Transverse colon (tissue), 3 donors: ENCODE measurements around the gene SLAMF9.

ENCODE experiments used
- POLR2A ChIP-seq: fragments of 450-650 bp; IDR thresholded peaks from one replicate; pipeline ENCODE4 v1.6.1; 2016; ENCODE audit warnings: antibody characterized with exemption, mild to moderate bottlenecking, moderate library complexity
- TF ChIP-seq, protein P1 (sequence below), 5 experiments: fragments of 200-600 bp in 3 of 5; fragments of 450-650 bp in 2 of 5; sonication (generic) in 3 of 5; IDR thresholded peaks; 1 replicate in 2 of 5; 2 replicates in 3 of 5; pipeline ENCODE4 v1.5.1; 2016 to 2017; ENCODE audit warnings: antibody characterized with exemption in 5 of 5, inconsistent platforms in 3 of 5, mild to moderate bottlenecking in 2 of 5, moderate library complexity in 1 of 5

DNA sequence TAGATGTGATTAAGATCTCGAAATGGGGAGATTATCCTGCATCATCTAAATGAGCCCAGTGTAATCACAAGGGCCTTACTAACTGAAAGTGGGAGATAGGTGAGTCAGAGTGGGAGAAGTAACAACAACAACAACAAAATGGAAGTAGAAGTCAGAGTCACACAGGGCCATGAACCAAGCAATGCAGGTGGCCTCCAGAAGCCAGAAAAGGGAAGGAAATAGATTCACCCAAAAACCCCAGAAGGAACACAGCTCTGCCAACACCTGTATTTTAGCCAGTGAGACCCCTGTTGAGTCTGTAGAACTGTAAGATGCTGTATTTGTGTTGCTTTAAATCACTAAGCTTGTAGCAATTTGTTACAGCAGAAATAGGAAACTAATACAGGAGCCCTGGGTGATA lies 32.8 kb downstream of the SLAMF9 start:
- TF ChIP-seq POLR2A: no peak
- TF ChIP-seq, protein P1, sequence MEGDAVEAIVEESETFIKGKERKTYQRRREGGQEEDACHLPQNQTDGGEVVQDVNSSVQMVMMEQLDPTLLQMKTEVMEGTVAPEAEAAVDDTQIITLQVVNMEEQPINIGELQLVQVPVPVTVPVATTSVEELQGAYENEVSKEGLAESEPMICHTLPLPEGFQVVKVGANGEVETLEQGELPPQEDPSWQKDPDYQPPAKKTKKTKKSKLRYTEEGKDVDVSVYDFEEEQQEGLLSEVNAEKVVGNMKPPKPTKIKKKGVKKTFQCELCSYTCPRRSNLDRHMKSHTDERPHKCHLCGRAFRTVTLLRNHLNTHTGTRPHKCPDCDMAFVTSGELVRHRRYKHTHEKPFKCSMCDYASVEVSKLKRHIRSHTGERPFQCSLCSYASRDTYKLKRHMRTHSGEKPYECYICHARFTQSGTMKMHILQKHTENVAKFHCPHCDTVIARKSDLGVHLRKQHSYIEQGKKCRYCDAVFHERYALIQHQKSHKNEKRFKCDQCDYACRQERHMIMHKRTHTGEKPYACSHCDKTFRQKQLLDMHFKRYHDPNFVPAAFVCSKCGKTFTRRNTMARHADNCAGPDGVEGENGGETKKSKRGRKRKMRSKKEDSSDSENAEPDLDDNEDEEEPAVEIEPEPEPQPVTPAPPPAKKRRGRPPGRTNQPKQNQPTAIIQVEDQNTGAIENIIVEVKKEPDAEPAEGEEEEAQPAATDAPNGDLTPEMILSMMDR (IDR thresholded peaks at IDR 0.05): no peak
